Activated CD4-positive, alpha-beta T cell treated with anti-CD3 and anti-CD28 coated beads, Interleukin-2, amount 10 ng/mL, durations not matched to agents 24 days and 14 days (primary cell): ENCODE measurements around the gene GAMT. TPM values are rescaled to one million over a fixed set of nuclear protein-coding genes. Genes with fewer than 3 reads are reported as not detected.
"Not testable (repeated sequence)": the region's sequence is repeated elsewhere in the genome, so short reads cannot be mapped to it uniquely, and the experiment has no call there.

Source experiments
- DNase-seq: peaks from one replicate; pipeline ENCODE4 v3.0.0; 2022
- H3K27ac Mint-ChIP-seq: one replicate; pipeline ENCODE4 v1.8.0; 2022; ENCODE audit warnings: mild to moderate bottlenecking, mixed read lengths
- H3K27me3 Mint-ChIP-seq: one replicate; pipeline ENCODE4 v1.8.0; 2022; ENCODE audit warnings: mixed read lengths
- H3K36me3 Mint-ChIP-seq: one replicate; pipeline ENCODE4 v1.8.0; 2022; ENCODE audit warnings: low read depth, mild to moderate bottlenecking, mixed read lengths
- H3K4me1 Mint-ChIP-seq: one replicate; pipeline ENCODE4 v1.8.0; 2021; ENCODE audit warnings: mixed read lengths
- H3K4me3 Mint-ChIP-seq: one replicate; pipeline ENCODE4 v1.8.0; 2022; ENCODE audit warnings: mild to moderate bottlenecking, moderate library complexity, mixed read lengths
- H3K9me3 Mint-ChIP-seq: one replicate; pipeline ENCODE4 v1.8.0; 2021; ENCODE audit warnings: mixed read lengths
- intact Hi-C: fragments of 100-400 bp; cut with micrococcal nuclease; formaldehyde crosslinking; loops from one replicate; pipeline ENCODE4 v1.15.1; 2023
- total RNA-seq: library from RNA; stranded (reverse); gene quantifications from 2 replicates; pipeline ENCODE4 v1.2.3, GENCODE V29; 2022

GAMT gene
- total RNA-seq, 1 donor from 2014 or later, result 32.6 TPM

DNA sequence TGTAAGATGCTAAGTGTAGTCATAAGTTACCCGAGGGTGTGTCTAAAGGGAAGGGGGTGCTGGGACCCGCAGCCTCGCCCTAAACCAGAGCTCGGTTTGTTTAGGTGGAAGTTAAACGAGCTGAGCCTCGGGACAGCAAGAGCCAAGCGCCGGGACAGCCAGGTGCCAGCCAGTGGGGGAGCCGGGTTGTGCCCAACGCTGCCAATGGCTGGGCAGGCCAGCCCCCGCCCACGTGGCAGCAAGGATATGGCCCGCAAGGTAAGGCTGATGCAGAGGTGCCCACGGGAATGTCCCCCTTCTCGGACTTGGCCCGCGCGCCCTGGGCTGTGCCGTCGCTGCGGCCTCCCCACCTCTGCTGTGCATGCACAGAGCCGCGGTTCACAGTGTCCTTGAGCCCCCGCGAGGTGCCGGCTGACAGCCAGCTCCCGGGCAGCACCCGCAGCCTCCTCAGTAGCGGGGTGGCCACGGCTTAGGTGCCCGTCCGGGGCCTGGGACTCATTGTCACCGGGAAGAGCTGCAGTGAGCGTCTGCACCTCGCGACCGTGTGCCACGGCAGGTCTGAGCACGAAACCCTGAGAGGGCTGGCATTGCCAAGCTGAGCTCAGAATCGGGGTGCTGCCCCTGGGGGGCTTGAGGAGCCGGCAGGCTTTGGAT is 27.5 kb upstream of the GAMT start:
- H3K36me3 Mint-ChIP-seq, result peaks cover 35% of the 10 kb centered on the region
- no peaks in the 10 kb centered on the region for H3K9me3 Mint-ChIP-seq
- intact Hi-C loops, result no loop called here
- no peak overlapping the region for H3K27ac Mint-ChIP-seq
- H3K4me3 Mint-ChIP-seq, result no peak overlapping the region
- no peaks in the 10 kb centered on the region for H3K27me3 Mint-ChIP-seq
- H3K4me1 Mint-ChIP-seq, result no peaks in the 10 kb centered on the region
- no peak for DNase-seq

DNA sequence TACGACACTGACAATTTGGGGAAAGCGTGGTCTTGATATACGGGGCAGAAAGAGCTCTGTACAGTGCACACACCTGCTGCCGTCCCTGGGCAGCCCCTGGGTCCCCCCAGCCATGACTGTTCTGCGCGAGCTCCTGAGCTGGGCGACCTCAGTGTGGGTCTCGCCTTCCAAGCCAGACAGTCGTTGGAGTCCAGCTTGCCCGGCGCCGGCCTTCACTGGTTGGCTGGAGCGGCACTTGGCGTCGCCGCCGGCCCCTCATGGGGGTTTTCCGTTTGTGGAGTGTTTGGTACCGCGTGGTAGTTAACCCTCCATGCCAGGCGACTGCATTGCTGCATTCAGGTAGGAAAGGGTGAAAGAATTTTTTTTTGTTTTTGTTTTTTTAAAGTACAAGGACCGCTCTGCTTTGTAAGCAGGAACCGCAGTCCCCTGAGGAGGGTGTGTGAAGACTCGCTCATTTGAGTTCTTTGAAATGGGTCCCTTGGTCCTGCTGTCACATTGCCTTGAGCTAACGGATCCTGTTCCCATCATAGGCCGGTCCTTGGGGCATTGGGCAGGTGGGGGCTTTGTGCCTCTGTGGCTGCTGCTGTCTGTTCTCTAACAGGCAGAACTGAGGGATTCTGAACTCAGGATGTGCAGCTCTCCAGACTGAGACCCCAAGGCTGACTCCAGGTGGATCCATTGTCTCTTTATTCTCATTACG is 26.0 kb upstream of the GAMT start:
- no peaks in the 10 kb centered on the region for H3K4me1 Mint-ChIP-seq
- no peak for DNase-seq
- H3K27ac Mint-ChIP-seq, result no peak overlapping the region
- no peaks in the 10 kb centered on the region for H3K27me3 Mint-ChIP-seq
- no peak overlapping the region for H3K4me3 Mint-ChIP-seq
- no peaks in the 10 kb centered on the region for H3K9me3 Mint-ChIP-seq
- intact Hi-C loops, result no loop called here
- peaks cover 41% of the 10 kb centered on the region for H3K36me3 Mint-ChIP-seq

GRCh38 chr19:1426736-1427135 is 25.4 kb upstream of the GAMT start:
- DNase-seq, result no peak
- Mint-ChIP-seq H3K4me1 (no peaks in the 10 kb centered on the region), H3K27me3 (no peaks in the 10 kb centered on the region), H3K9me3 (no peaks in the 10 kb centered on the region), H3K36me3 (peaks cover 40% of the 10 kb centered on the region), H3K27ac (no peak overlapping the region), H3K4me3 (no peak overlapping the region)
- intact Hi-C loops, result no loop called here

- Mint-ChIP-seq H3K27me3 (no peaks in the 10 kb centered on the region), H3K4me3 (no peak overlapping the region), H3K27ac (no peak overlapping the region), H3K9me3 (no peaks in the 10 kb centered on the region), H3K4me1 (no peaks in the 10 kb centered on the region), H3K36me3 (peaks cover 37% of the 10 kb centered on the region)
- DNase-seq, result no peak
- intact Hi-C loops, result no loop called here
These were observed 24.6 kb upstream of the GAMT start for GRCh38 chr19:1425902-1426301.

DNA sequence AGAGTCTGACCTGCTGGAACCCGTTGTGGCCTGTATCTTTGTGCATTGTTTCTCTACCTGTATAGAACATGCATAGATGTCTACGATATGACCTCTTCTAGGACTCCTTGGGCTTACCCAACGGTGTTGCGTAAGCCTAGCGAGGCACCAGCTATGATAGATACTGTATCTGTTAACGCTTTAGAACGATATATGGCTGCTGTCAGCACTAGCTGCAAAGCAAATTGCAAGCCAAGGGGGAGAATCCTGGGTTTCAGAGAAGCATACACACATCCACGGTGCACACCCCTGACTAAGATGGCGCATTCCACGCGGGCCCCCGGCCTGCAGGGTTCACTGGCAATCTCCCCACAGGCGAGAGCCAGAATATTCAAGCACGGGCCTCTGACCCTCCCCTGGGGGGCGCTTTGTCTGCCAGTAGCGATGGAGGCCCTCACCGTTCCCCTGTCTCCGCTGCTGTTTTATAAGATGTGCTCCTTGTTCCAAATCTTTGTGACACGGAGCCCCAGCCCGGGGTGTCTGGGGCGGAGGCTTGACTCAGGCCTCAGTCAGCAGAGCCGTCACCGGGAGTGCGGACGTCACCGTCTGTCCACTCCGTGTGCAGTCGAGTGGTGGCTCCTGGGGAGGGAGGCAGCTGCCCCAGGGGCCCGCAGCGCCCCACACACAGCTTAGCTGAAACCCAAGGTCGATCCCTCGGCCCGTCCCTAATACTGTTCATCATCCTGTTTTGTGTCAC is 23.9 kb upstream of the GAMT start:
- intact Hi-C loops, result no loop called here
- DNase-seq, result no peak
- Mint-ChIP-seq H3K27me3 (no peaks in the 10 kb centered on the region), H3K27ac (no peak overlapping the region), H3K4me3 (no peak overlapping the region), H3K4me1 (no peaks in the 10 kb centered on the region), H3K9me3 (no peaks in the 10 kb centered on the region), H3K36me3 (peaks cover 41% of the 10 kb centered on the region)

GRCh38 chr19:1424192-1424955 is 23.0 kb upstream of the GAMT start:
- no peak overlapping the region for H3K27ac Mint-ChIP-seq
- no peaks in the 10 kb centered on the region for H3K27me3 Mint-ChIP-seq
- intact Hi-C loops, result no loop called here
- DNase-seq, result no peak
- H3K9me3 Mint-ChIP-seq, result no peaks in the 10 kb centered on the region
- peaks cover 42% of the 10 kb centered on the region for H3K36me3 Mint-ChIP-seq
- H3K4me3 Mint-ChIP-seq, result no peak overlapping the region
- H3K4me1 Mint-ChIP-seq, result no peaks in the 10 kb centered on the region

GRCh38 chr19:1423436-1424191 is 22.3 kb upstream of the GAMT start:
- no peak for DNase-seq
- intact Hi-C loops, result no loop called here
- peaks cover 47% of the 10 kb centered on the region for H3K36me3 Mint-ChIP-seq
- no peaks in the 10 kb centered on the region for H3K27me3 Mint-ChIP-seq
- no peak overlapping the region for H3K4me3 Mint-ChIP-seq
- H3K4me1 Mint-ChIP-seq, result no peaks in the 10 kb centered on the region
- H3K9me3 Mint-ChIP-seq, result no peaks in the 10 kb centered on the region
- H3K27ac Mint-ChIP-seq, result no peak overlapping the region

DNA sequence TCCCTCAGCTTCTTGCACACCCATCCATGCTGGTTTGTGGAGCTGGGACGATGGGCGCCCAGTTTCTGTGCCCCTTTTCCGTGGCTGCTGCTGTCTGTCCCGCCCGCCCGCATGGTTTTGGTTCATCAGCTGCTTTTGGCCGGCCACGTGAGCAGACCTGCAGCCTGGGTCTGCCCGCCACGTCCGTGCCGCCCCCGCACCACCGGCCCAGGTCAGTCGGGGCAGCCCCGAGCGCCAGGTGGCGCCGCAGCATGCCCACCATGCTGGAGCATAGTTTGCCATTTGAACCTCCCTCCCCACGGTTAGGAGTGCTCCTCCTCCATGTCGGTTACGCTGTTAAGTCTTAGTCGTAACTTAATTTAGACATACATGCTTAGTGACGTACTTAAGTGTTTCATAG is 21.6 kb upstream of the GAMT start:
- H3K4me1 Mint-ChIP-seq, result no peaks in the 10 kb centered on the region
- no peak overlapping the region for H3K27ac Mint-ChIP-seq
- H3K9me3 Mint-ChIP-seq, result no peaks in the 10 kb centered on the region
- no peak overlapping the region for H3K4me3 Mint-ChIP-seq
- H3K27me3 Mint-ChIP-seq, result no peaks in the 10 kb centered on the region
- peaks cover 47% of the 10 kb centered on the region for H3K36me3 Mint-ChIP-seq
- no peak for DNase-seq
- intact Hi-C loops, result no loop called here

- Mint-ChIP-seq H3K4me3 (no peak overlapping the region), H3K9me3 (no peaks in the 10 kb centered on the region), H3K4me1 (peaks cover 2% of the 10 kb centered on the region), H3K36me3 (peaks cover 50% of the 10 kb centered on the region), H3K27ac (no peak overlapping the region), H3K27me3 (no peaks in the 10 kb centered on the region)
- DNase-seq, result no peak
- intact Hi-C loops, result no loop called here
These were observed 21.0 kb upstream of the GAMT start for GRCh38 chr19:1422360-1422759.

DNA sequence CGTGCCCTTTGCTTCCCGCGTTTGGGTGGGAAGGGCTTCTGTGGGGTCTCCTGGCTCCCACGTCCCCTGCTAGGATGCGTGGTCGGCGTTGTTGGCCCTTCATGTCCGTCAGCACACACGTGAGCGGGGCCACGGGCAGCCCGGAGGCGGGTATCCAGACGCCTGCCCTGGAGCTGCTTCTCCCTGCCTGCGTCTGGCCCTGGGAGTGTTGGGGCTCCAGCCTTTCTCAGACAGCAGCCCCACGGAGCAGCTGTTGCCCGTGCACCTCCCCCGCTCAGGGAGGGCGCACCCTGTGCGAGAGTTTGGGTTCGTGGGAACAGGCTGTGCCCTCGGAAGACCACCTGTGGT is 20.6 kb upstream of the GAMT start:
- intact Hi-C loops, result no loop called here
- H3K27me3 Mint-ChIP-seq, result no peaks in the 10 kb centered on the region
- no peak overlapping the region for H3K27ac Mint-ChIP-seq
- H3K36me3 Mint-ChIP-seq, result peaks cover 54% of the 10 kb centered on the region
- H3K4me1 Mint-ChIP-seq, result peaks cover 3% of the 10 kb centered on the region
- DNase-seq, result no peak
- no peak overlapping the region for H3K4me3 Mint-ChIP-seq
- H3K9me3 Mint-ChIP-seq, result no peaks in the 10 kb centered on the region

- Mint-ChIP-seq H3K4me1 (peaks cover 3% of the 10 kb centered on the region), H3K27ac (no peak overlapping the region), H3K36me3 (peaks cover 54% of the 10 kb centered on the region), H3K4me3 (no peak overlapping the region), H3K9me3 (no peaks in the 10 kb centered on the region), H3K27me3 (no peaks in the 10 kb centered on the region)
- DNase-seq, result no peak
- intact Hi-C loops, result no loop called here
These were observed 20.0 kb upstream of the GAMT start for GRCh38 chr19:1421218-1421957.

GRCh38 chr19:1420590-1420989 is 19.2 kb upstream of the GAMT start:
- Mint-ChIP-seq H3K27ac (no peak overlapping the region), H3K27me3 (no peaks in the 10 kb centered on the region), H3K4me3 (no peak overlapping the region), H3K36me3 (peaks cover 54% of the 10 kb centered on the region), H3K4me1 (peaks cover 6% of the 10 kb centered on the region), H3K9me3 (no peaks in the 10 kb centered on the region)
- DNase-seq, result no peak
- intact Hi-C loops, result no loop called here

DNA sequence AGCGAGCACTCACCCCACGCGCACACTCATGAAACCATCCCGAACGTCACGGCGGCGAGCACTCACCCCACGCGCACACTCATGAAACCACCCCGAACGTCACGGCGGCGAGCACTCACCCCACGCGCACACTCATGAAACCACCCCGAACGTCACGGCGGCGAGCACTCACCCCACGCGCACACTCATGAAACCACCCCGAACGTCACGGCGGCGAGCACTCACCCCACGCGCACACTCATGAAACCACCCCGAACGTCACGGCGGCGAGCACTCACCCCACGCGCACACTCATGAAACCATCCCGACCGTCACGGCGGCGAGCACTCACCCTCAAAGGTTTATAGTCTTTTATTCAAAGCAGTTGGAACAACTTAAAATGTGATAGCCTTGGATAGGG is 18.7 kb upstream of the GAMT start:
- DNase-seq, intact Hi-C loops, H3K27ac Mint-ChIP-seq, H3K27me3 Mint-ChIP-seq, H3K9me3 Mint-ChIP-seq, H3K4me3 Mint-ChIP-seq, H3K4me1 Mint-ChIP-seq: not testable (repeated sequence)
- H3K36me3 Mint-ChIP-seq, result peaks cover 54% of the 10 kb centered on the region
